Measurements from ENCODE around the gene MAD1L1.
"Not testable (repeated sequence)": the region's sequence is repeated elsewhere in the genome, so short reads cannot be mapped to it uniquely, and the experiment has no call there.

The MAD1L1 gene

DNA sequence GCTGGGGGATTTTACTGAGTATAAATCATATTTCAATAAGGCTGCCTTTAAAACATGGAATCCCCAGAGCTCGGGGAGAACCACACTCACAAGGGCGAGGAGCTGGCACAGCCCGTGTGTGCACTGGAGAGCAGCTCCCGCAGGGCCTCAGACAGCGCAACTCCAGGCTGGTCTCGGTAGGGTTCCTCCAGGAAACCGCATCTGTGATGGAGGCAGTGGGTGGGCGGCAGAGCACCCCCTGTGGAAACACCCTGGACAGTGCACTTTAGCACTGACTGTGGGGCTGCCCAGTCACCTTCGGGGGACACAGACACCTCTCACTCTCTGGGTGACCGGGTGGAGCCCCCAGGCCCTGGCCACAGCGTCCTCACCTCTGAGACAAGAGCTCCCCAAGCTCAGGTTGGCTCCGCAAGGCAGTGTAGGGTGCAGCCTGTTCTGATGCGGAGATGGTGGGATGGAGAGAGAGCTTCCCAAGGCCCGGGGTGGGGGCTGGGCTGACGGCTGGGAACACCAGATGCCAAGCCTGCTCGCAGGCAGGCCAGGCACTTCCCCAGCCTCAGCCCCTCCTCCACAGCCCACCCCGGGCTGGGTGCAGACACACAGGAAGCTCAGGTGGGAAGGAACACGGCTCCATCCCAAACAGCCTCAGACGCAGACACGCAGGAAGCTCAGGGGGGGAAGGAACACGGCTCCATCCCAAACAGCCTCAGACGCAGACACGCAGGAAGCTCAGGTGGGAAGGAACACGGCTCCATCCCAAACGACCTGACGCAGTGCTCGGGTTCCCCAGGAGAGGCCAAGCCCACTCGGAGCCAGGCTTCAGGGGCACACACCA, 224.4 kb downstream of the MAD1L1 start:
- DNase-seq, result no peak

GRCh38 chr7:2007551-2007950, 225.2 kb downstream of the MAD1L1 start:
- DNase-seq, result no peak

GRCh38 chr7:2006921-2007381, 225.8 kb downstream of the MAD1L1 start:
- DNase-seq, result no peak

- no peak for DNase-seq
These were observed 226.4 kb downstream of the MAD1L1 start for GRCh38 chr7:2006231-2006771.

DNA sequence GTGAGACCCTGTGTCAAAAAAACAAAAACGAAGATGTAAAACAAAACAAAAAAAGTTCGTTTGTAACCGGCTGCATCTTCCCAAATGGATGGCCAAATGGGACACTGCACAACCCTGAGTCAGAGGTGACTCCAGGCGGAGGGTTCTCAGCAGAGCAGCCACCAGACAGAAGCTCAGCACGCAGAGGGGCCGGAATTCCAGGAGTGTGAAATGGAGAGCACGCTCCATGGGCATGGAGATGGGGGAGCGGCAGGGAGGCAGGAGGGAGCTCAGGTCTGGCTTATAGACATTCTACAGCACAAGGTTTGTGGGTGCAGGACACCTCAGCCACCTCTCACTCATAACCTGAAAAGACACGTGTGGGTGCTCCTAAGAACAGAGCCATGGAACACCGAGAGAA, 227.0 kb downstream of the MAD1L1 start:
- no peak for DNase-seq

GRCh38 chr7:2004841-2005725, 227.7 kb downstream of the MAD1L1 start:
- DNase-seq, result no peak

GRCh38 chr7:2003931-2004812, 228.6 kb downstream of the MAD1L1 start:
- DNase-seq, result no peak

- no peak for DNase-seq
These were observed 229.3 kb downstream of the MAD1L1 start for GRCh38 chr7:2003451-2003930.

DNA sequence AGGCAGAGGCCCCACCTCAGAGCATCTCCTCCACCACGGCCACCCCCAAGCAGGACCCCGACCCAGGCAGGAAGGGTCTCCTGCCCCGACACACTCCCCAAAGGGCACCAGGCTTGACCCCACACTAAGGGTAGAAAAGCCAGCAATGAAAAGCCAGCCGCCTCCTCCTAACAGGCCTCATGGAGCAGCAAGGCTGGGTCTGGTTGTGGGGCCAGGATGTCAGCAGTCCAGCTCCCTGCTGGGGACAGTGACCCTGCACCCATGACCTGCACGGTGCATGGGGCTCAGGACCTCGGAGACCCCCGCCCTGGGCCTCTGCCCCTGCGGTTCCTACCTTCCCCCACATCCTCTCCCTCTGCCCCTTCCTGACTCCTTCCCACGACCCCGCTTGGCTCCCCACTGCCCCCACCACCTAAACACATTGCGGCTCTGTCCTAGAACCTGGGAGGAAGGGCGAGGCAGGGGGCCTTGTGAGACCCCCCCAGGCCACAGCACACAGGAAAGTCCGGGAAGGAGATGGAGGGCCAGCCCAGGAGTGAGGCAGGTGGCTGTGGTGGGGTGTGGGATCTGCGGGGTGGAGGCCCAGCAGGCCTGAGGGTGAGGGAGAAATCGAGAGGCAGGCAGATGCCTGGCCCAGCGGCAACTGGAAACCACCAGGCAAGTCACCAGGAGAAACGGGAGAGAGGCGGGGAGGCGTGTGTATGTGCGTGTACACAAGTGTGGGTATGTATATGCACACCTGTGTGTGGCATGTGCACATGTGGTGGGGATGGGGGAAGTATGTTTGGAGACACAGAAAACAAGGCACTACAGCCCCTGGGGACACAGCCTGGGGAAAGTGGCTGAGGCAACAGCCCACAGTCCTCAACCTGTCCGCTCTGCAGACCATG, 229.9 kb downstream of the MAD1L1 start:
- DNase-seq, result no peak

GRCh38 chr7:2001601-2002442, 230.9 kb downstream of the MAD1L1 start:
- no peak for DNase-seq

- DNase-seq, result no peak
These were observed 231.9 kb downstream of the MAD1L1 start for GRCh38 chr7:2000746-2001321.

DNA sequence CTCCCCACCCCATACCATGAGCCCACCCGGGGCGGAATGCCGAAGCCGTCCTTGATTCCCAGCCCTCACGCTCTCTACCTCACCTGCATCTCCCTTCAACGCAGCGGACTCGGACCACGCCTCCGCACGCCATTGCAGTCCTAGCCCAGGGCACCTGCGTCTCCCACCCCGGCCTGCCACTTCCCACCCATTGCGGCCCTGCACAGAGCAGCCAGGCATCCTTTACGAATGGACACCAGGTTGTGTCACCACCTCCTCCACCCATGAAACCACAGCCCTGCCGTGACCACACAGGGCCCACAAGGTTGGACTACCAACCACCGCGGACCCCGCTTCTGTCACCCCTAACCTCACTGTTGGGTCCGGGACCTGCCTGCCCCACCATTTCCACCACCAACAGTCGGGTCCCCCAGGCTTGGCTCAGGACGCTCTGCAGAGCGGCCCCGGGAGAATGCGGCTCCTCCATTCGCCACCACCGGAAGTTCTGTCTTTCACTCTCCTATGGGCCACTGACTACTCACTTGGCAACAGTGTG, 232.5 kb downstream of the MAD1L1 start:
- no peak for DNase-seq

DNA sequence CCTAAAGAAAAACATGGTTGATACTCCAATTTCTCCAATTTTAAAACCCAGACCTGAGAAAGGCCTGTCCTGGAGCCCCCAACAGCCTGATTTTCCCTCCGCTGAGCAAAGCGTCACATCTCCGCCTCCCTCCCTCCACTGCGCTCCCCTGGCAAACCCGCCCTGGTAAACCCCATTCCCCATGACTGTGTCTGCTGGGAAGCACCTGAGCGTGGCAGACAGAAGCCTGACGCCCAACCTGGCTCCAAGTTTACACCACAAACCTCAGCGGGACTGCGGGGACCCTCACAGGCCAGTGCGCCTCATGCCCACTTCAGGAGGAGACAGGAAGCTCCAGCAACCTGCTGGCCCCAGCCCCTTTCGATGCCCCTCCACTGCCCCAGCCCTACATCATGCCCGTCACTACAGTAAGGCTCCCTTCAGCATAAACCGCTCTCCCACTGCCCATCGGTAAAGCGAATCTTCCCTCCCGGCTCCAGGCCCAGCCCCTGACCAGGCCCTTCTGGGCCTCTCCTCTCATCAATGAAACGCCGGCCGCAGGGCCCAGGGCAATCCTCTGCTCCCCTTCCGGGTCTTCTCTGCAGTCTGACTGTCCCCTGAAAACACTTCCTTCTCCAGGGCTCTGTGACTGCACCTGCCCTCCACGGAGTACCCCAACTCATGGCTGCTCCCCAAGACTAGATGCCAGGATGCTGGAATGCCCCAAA, 233.3 kb downstream of the MAD1L1 start:
- no peak for DNase-seq

DNA sequence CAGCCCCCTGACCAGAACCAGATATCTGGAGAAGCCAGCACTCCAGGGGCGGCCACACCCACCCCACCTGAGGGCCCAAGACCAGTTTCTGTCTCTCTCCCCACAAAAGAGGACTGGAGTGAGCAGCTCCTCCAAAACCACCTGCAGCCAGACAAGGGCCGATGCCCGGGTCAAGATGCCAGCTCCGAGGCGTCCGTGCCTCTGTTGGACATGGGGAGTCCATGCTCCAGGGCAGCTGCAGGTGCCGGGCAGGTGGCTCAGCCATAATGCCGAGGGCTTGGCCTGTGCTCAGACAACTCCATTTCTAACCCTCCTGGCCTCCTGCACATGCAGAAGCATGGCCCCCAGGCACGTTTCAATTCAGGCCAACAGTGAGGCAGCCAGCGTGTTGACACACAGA, 234.6 kb downstream of the MAD1L1 start:
- no peak for DNase-seq

- DNase-seq, result no peak
These were observed 235.1 kb downstream of the MAD1L1 start for GRCh38 chr7:1997537-1998076.

- DNase-seq, result no peak
These were observed 235.9 kb downstream of the MAD1L1 start for GRCh38 chr7:1996816-1997215.

GRCh38 chr7:1995911-1996420, 236.8 kb downstream of the MAD1L1 start:
- not testable (repeated sequence) for DNase-seq

DNA sequence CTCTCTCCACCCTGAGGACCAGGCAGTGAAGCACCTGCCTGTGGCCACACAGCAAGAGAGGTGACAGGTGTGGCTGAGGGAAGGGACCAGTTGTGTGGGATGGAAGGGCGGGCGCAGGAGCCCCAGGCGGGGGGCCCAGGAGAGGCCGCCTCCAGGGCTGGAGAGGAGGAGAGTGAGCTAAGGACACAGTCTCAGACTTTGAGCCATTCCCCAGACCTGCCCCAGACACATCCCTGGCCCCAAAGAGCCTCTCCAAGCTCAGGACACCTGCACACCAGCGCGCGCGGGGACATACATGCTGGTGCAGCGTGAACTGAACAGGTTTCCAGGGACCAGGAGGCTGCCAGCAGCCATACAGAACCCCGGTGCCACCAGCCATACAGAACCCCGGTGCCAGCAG, 237.3 kb downstream of the MAD1L1 start:
- no peak for DNase-seq

Measured in EL (cell line).